CMK (cell line): ENCODE measurements around the gene RLF.

Experiments used
- DNase-seq: peaks from one replicate; pipeline ENCODE4 v3.0.0-alpha.2; 2010; ENCODE audit warnings: low read depth

The RLF gene

DNA sequence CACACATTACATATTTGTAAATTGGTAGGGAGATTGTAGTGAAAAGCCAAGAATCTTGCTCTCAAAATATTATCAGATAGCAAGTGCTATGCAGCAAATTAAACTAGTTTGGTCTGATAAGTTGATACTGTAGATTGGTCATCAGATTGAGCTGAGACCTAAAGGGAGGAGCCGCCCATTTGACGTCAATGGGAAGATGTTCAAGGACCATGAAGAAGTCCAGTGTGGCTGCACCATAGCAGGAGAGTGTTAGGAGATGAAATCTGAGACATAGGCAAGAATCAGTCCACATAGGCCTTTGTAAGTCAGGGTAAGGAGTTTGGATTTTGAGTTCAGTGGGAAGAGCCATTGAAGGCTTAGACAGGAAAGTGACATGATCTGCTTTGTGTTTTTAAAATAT, 113.1 kb downstream of the RLF start:
- no peak for DNase-seq

DNA sequence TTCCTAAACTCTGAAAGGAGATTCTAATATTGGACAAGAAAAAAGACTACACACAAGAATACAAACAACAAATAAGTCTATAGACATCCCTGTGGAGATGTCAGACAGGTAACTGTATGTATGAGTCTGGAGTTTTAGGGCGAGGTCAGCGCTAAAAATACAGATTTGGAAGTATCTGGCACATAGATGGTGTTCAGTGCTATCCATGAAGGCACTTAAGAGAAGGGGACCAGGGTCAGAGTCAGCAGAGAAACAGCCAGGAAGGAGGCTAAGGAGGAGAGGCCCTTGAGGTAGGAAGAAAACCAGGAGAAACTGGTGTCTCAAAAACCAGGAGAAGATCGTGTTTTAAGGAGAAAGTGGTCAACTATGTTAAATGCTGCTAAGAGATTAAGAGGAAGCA, 114.9 kb downstream of the RLF start:
- DNase-seq, result no peak

DNA sequence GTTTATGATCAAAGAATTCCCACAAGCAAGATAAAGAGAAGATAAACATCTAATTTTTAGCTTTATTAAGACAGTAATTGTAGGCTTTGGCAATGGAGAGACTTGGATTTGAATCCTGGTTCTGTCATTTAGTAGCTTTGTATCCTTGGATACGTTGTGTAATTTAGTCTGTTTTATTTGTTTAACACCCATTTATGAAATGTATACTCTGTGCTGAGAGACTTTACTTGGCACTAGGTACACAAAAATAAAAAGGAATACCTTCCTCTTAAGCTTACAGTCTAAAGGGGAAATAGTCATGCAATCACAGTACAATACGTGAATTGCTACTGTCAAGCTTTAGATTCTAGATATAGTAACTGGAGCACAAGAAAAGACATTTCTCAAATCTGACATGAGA, 120.7 kb downstream of the RLF start:
- no peak for DNase-seq
